Liver (tissue), 9 donors: ENCODE results near the gene HNRNPA2B1. TPM values are rescaled to one million over a fixed set of nuclear protein-coding genes. Genes with fewer than 3 reads are reported as not detected.

Experiments used
- DNase-seq: peaks from one replicate; pipeline ENCODE4 v3.0.0-alpha.2; 2017; ENCODE audit warnings: low spot score
- H3K27ac ChIP-seq, 2 donors: one replicate each; pipeline ENCODE4 v1.7.0; 2013; ENCODE audit warnings: inconsistent platforms in 2 of 2, low read length in 2 of 2, control low read depth in 1 of 2, low read depth in 1 of 2, mild to moderate bottlenecking in 1 of 2
- H3K27me3 ChIP-seq, 4 donors: one replicate each; pipeline versions ENCODE4 v1.6.1 to v1.7.0; 2013; ENCODE audit warnings: low read length in 3 of 4, inconsistent platforms in 1 of 4, mild to moderate bottlenecking in 1 of 4, moderate library complexity in 1 of 4; ENCODE audit not compliant: control insufficient read depth in 4 of 4, insufficient read depth in 4 of 4
- H3K36me3 ChIP-seq, 4 donors: one replicate each; pipeline versions ENCODE4 v1.6.1 to v1.7.0; 2013; ENCODE audit warnings: low read length in 3 of 4, mild to moderate bottlenecking in 3 of 4, low read depth in 1 of 4, moderate library complexity in 1 of 4; ENCODE audit not compliant: control insufficient read depth in 4 of 4, insufficient read depth in 3 of 4
- H3K4me1 ChIP-seq, 4 donors: one replicate each; pipeline versions ENCODE4 v1.6.1 to v1.7.0; 2013; ENCODE audit warnings: low read length in 3 of 4, mild to moderate bottlenecking in 3 of 4, moderate library complexity in 1 of 4; ENCODE audit not compliant: control insufficient read depth in 4 of 4, insufficient read depth in 4 of 4
- H3K4me3 ChIP-seq, 3 donors: one replicate each; pipeline versions ENCODE4 v1.6.1 to v1.7.0; 2013; ENCODE audit warnings: low read length in 3 of 3, control low read depth in 1 of 3, low read depth in 1 of 3, mild to moderate bottlenecking in 1 of 3
- H3K9ac ChIP-seq, 2 donors: one replicate each; pipeline ENCODE4 v1.7.0; 2013; ENCODE audit warnings: low read length in 2 of 2, mild to moderate bottlenecking in 2 of 2, moderate library complexity in 2 of 2, control low read depth in 1 of 2, low read depth in 1 of 2
- H3K9me3 ChIP-seq, 4 donors: one replicate each; pipeline versions ENCODE4 v1.6.1 to v1.7.0; 2013; ENCODE audit warnings: low read length in 3 of 4; ENCODE audit not compliant: control insufficient read depth in 4 of 4
- FOXA1 ChIP-seq: IDR thresholded peaks from 2 replicates; pipeline ENCODE4 v1.6.1; 2016; ENCODE audit warnings: antibody characterized with exemption
- FOXA2 ChIP-seq: IDR thresholded peaks from 2 replicates; pipeline ENCODE4 v1.6.1; 2016; ENCODE audit warnings: antibody characterized with exemption
- GABPA ChIP-seq, 2 donors: IDR thresholded peaks in 1 of 2; conservative IDR thresholded peaks in 1 of 2; 2 replicates each; pipeline ENCODE4 v1.6.1; 2016; ENCODE audit warnings: antibody characterized with exemption in 2 of 2, mild to moderate bottlenecking in 1 of 2, moderate library complexity in 1 of 2
- HNF4A ChIP-seq, 2 donors: conservative IDR thresholded peaks; 2 replicates each; pipeline ENCODE4 v1.6.1; 2016; ENCODE audit warnings: antibody characterized with exemption in 2 of 2, mild to moderate bottlenecking in 2 of 2
- HNF4G ChIP-seq: IDR thresholded peaks from 2 replicates; pipeline ENCODE4 v1.6.1; 2016; ENCODE audit warnings: antibody characterized with exemption
- JUND ChIP-seq, 2 donors: IDR thresholded peaks; 2 replicates each; pipeline ENCODE4 v1.6.1; 2016; ENCODE audit warnings: antibody characterized with exemption in 2 of 2
- MAX ChIP-seq: IDR thresholded peaks from 2 replicates; pipeline ENCODE4 v1.6.1; 2016; ENCODE audit warnings: antibody characterized with exemption
- NR2F2 ChIP-seq: IDR thresholded peaks from 2 replicates; pipeline ENCODE4 v1.6.1; 2016; ENCODE audit warnings: antibody characterized with exemption
- RAD21 ChIP-seq, 2 donors: IDR thresholded peaks; 2 replicates each; pipeline ENCODE4 v1.6.1; 2016; ENCODE audit warnings: antibody characterized with exemption in 2 of 2, mild to moderate bottlenecking in 2 of 2
- REST ChIP-seq: IDR thresholded peaks from 2 replicates; pipeline ENCODE4 v1.6.1; 2016; ENCODE audit warnings: antibody characterized with exemption, mild to moderate bottlenecking
- RXRA ChIP-seq, 2 donors: IDR thresholded peaks; 2 replicates each; pipeline ENCODE4 v1.6.1; 2017 to 2018; ENCODE audit warnings: antibody characterized with exemption in 2 of 2, mild to moderate bottlenecking in 1 of 2
- SP1 ChIP-seq: IDR thresholded peaks from 2 replicates; pipeline ENCODE4 v1.6.1; 2018; ENCODE audit warnings: antibody characterized with exemption, mild to moderate bottlenecking
- TAF1 ChIP-seq: conservative IDR thresholded peaks from 2 replicates; pipeline ENCODE4 v1.6.1; 2016; ENCODE audit warnings: antibody characterized with exemption, mild to moderate bottlenecking
- YY1 ChIP-seq: IDR thresholded peaks from 2 replicates; pipeline ENCODE4 v1.6.1; 2016; ENCODE audit warnings: antibody characterized with exemption, mild to moderate bottlenecking
- WGBS: extraction: QIAGEN DNeasy Blood & Tissue Kit; methylation state at CpG from one replicate; pipeline ENCODE4 v1.1.7; 2013; 5-methylcytosine and 5-hydroxymethylcytosine counted together
- polyA plus RNA-seq, 2 donors: library from polyadenylated mRNA; stranded (reverse) in 1 of 2; unstranded in 1 of 2; fragments of 200-250 nt in 1 of 2; fragments of >200 nt in 1 of 2; fragmentation: Nextera tagmentation in 1 of 2; extraction: Ambion mirVana in 1 of 2; gene quantifications; one replicate each; pipeline versions ENCODE4 v1.2.1 to v1.2.3, GENCODE V29; 2013 to 2015
- total RNA-seq, 2 donors: library from RNA; depleted of rRNA; stranded (reverse); fragments of >200 nt; gene quantifications; one replicate each; pipeline ENCODE4 v1.2.3, GENCODE V29; 2014
- TF ChIP-seq, protein P1 (sequence below): fragments of 150-350 bp; IDR thresholded peaks from 2 replicates; pipeline ENCODE4 v1.5.1; 2017; ENCODE audit warnings: improper control_type of control experiment, low read depth, low read length; ENCODE audit not compliant: missing input control
- TF ChIP-seq, protein P2 (sequence below): IDR thresholded peaks from 2 replicates; pipeline ENCODE4 v1.6.1; 2016; ENCODE audit warnings: antibody characterized with exemption
- TF ChIP-seq, protein P3 (sequence below): IDR thresholded peaks from 2 replicates; pipeline ENCODE4 v1.6.1; 2016; ENCODE audit warnings: antibody characterized with exemption
- donor health status: healthy.
- donor health status: healthy.
- donor health status: healthy.
- donor health status: healthy.
- donor health status: healthy.

Gene HNRNPA2B1
- total and polyA plus RNA-seq, 4 donors = 128 to 295 (median 181) TPM

- H3K4me1 ChIP-seq = peaks cover 0 to 2% (median 0%) of the 10 kb centered on the region in 4 donors
- no peaks in the 10 kb centered on the region for H3K9me3 ChIP-seq
- H3K4me3 ChIP-seq = no peak overlapping the region
- TF ChIP-seq FOXA2 = no peak
- TF ChIP-seq, protein P1, sequence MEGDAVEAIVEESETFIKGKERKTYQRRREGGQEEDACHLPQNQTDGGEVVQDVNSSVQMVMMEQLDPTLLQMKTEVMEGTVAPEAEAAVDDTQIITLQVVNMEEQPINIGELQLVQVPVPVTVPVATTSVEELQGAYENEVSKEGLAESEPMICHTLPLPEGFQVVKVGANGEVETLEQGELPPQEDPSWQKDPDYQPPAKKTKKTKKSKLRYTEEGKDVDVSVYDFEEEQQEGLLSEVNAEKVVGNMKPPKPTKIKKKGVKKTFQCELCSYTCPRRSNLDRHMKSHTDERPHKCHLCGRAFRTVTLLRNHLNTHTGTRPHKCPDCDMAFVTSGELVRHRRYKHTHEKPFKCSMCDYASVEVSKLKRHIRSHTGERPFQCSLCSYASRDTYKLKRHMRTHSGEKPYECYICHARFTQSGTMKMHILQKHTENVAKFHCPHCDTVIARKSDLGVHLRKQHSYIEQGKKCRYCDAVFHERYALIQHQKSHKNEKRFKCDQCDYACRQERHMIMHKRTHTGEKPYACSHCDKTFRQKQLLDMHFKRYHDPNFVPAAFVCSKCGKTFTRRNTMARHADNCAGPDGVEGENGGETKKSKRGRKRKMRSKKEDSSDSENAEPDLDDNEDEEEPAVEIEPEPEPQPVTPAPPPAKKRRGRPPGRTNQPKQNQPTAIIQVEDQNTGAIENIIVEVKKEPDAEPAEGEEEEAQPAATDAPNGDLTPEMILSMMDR = no peak
- TF ChIP-seq TAF1 = no peak
- TF ChIP-seq, protein P2, sequence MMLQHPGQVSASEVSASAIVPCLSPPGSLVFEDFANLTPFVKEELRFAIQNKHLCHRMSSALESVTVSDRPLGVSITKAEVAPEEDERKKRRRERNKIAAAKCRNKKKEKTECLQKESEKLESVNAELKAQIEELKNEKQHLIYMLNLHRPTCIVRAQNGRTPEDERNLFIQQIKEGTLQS = no peak
- no peak for TF ChIP-seq GABPA (IDR thresholded peaks at IDR 0.05 in 1 of 2, conservative IDR thresholded peaks at IDR 0.05 in 1 of 2)
- TF ChIP-seq RXRA (IDR thresholded peaks at IDR 0.05) = no peak
- no peak for TF ChIP-seq SP1
- TF ChIP-seq NR2F2 = no peak
- no peak for TF ChIP-seq HNF4A (conservative IDR thresholded peaks at IDR 0.05)
- TF ChIP-seq HNF4G = no peak
- TF ChIP-seq JUND (IDR thresholded peaks at IDR 0.05) = no peak
- TF ChIP-seq RAD21 (IDR thresholded peaks at IDR 0.05) = no peak
- no peak for TF ChIP-seq MAX
- no peak for TF ChIP-seq FOXA1
- TF ChIP-seq YY1 = no peak
- TF ChIP-seq, protein P3, sequence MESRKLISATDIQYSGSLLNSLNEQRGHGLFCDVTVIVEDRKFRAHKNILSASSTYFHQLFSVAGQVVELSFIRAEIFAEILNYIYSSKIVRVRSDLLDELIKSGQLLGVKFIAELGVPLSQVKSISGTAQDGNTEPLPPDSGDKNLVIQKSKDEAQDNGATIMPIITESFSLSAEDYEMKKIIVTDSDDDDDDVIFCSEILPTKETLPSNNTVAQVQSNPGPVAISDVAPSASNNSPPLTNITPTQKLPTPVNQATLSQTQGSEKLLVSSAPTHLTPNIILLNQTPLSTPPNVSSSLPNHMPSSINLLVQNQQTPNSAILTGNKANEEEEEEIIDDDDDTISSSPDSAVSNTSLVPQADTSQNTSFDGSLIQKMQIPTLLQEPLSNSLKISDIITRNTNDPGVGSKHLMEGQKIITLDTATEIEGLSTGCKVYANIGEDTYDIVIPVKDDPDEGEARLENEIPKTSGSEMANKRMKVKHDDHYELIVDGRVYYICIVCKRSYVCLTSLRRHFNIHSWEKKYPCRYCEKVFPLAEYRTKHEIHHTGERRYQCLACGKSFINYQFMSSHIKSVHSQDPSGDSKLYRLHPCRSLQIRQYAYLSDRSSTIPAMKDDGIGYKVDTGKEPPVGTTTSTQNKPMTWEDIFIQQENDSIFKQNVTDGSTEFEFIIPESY = no peak
- no peak for TF ChIP-seq REST
- 70% methylated on average over 2 of the region's 2 CpGs for whole genome bisulfite sequencing
- no peaks in the 10 kb centered on the region for H3K27me3 ChIP-seq
- H3K9ac ChIP-seq = no peak overlapping the region
- H3K27ac ChIP-seq = no peak overlapping the region
- no peaks in the 10 kb centered on the region for H3K36me3 ChIP-seq
- no peak for DNase-seq
Measured at GRCh38 chr7:26159243-26159642, 41.3 kb downstream of the HNRNPA2B1 start.
